Loucy (cell line): ENCODE data around the gene SMS.

Source experiments
- H2AFZ ChIP-seq: fragments of 200-600 bp; sonication (generic); 2 replicates; pipeline ENCODE4 v1.6.0; 2016; ENCODE audit warnings: antibody characterized with exemption, mild to moderate bottlenecking, low read length, moderate library complexity
- H3F3A ChIP-seq: fragments of 200-600 bp; 2 replicates; pipeline ENCODE4 v1.6.0; 2016; ENCODE audit warnings: antibody characterized with exemption, low read depth, mild to moderate bottlenecking
- H3K27me3 ChIP-seq: fragments of 200-600 bp; sonication (generic); 2 replicates; pipeline ENCODE4 v1.6.1; 2014; ENCODE audit warnings: low read length, mild to moderate bottlenecking; ENCODE audit not compliant: insufficient read depth, poor library complexity, severe bottlenecking
- H3K36me3 ChIP-seq: fragments of 200-600 bp; sonication (generic); 2 replicates; pipeline ENCODE4 v1.6.1; 2016; ENCODE audit warnings: low read length; ENCODE audit not compliant: insufficient read depth
- H3K4me1 ChIP-seq: fragments of 200-600 bp; sonication (generic); 2 replicates; pipeline ENCODE4 v1.5.1; 2014; ENCODE audit warnings: low read length, mild to moderate bottlenecking; ENCODE audit not compliant: insufficient read depth, poor library complexity, severe bottlenecking
- H3K4me2 ChIP-seq: fragments of 200-600 bp; sonication (generic); 2 replicates; pipeline ENCODE4 v1.6.0; 2014; ENCODE audit warnings: antibody characterized with exemption, low read length, low read depth, mild to moderate bottlenecking; ENCODE audit not compliant: poor library complexity, severe bottlenecking
- H3K4me3 ChIP-seq: fragments of 200-600 bp; sonication (generic); 2 replicates; pipeline ENCODE4 v1.5.1; 2014; ENCODE audit warnings: low read length, mild to moderate bottlenecking, mixed read lengths; ENCODE audit not compliant: poor library complexity, severe bottlenecking
- H3K79me2 ChIP-seq: fragments of 200-600 bp; sonication (generic); 2 replicates; pipeline ENCODE4 v1.6.1; 2014; ENCODE audit warnings: low read length; ENCODE audit not compliant: insufficient read depth
- H3K9ac ChIP-seq: fragments of 200-600 bp; sonication (generic); 2 replicates; pipeline ENCODE4 v1.6.0; 2014; ENCODE audit warnings: mild to moderate bottlenecking, low read depth, low read length, moderate library complexity; ENCODE audit not compliant: poor library complexity, severe bottlenecking
- H3K9me2 ChIP-seq: fragments of 200-600 bp; sonication (generic); replicated peaks from 2 replicates; pipeline ENCODE4 v1.6.1; 2016; ENCODE audit warnings: low read depth, low read length, mixed read lengths
- H3K9me3 ChIP-seq: fragments of 200-600 bp; sonication (generic); 2 replicates; pipeline ENCODE4 v1.6.1; 2014; ENCODE audit warnings: mild to moderate bottlenecking, antibody characterized with exemption, low read length, low read depth; ENCODE audit not compliant: insufficient read depth
- H4K20me1 ChIP-seq: fragments of 200-600 bp; sonication (generic); 2 replicates; pipeline ENCODE4 v1.6.0; 2014; ENCODE audit warnings: antibody characterized with exemption, low read length, mild to moderate bottlenecking; ENCODE audit not compliant: insufficient read depth, poor library complexity, severe bottlenecking
- EZH2phosphoT487 ChIP-seq: fragments of 200-600 bp; IDR thresholded peaks from 2 replicates; pipeline ENCODE4 v1.6.1; 2018; ENCODE audit warnings: antibody characterized with exemption, mild to moderate bottlenecking, moderate library complexity, borderline replicate concordance
- TF ChIP-seq, protein P1 (sequence below): fragments of 200-600 bp; sonication (generic); conservative IDR thresholded peaks from 2 replicates; pipeline ENCODE4 v1.5.1; 2014; ENCODE audit warnings: mild to moderate bottlenecking, antibody characterized with exemption, low read length

Gene SMS

DNA sequence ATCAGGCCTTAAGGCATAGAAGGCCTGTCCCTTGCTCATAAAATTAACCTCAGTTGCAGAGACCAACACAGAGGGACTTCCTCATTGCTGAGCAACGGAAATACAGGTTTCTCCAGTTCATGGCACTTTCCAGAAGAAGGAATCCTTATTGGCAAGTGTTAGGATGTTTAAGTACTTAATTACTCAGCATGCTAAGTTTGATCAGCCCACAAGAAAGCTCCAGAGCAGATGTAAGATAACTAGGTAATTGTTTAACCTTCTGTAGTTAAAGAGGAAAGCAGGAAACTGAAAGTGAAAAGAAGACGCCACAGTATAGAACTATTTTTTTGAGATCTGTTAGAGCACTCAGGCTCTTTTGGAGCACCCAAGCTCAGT is 33.5 kb downstream of the SMS start:
- Histone ChIP-seq H2AFZ (no peak overlapping the region), H3K4me1 (no peaks in the 10 kb centered on the region), H3F3A (no peaks in the 10 kb centered on the region), H3K9me2 (no peaks in the 10 kb centered on the region), H3K9me3 (no peaks in the 10 kb centered on the region), H3K79me2 (no peaks in the 10 kb centered on the region), H3K4me2 (no peak overlapping the region), H3K4me3 (no peak overlapping the region), H3K9ac (no peak overlapping the region), H4K20me1 (no peaks in the 10 kb centered on the region), H3K27me3 (no peaks in the 10 kb centered on the region), H3K36me3 (peaks cover 47% of the 10 kb centered on the region; the same call in 1 of the 2 replicates)
- TF ChIP-seq, protein P1, sequence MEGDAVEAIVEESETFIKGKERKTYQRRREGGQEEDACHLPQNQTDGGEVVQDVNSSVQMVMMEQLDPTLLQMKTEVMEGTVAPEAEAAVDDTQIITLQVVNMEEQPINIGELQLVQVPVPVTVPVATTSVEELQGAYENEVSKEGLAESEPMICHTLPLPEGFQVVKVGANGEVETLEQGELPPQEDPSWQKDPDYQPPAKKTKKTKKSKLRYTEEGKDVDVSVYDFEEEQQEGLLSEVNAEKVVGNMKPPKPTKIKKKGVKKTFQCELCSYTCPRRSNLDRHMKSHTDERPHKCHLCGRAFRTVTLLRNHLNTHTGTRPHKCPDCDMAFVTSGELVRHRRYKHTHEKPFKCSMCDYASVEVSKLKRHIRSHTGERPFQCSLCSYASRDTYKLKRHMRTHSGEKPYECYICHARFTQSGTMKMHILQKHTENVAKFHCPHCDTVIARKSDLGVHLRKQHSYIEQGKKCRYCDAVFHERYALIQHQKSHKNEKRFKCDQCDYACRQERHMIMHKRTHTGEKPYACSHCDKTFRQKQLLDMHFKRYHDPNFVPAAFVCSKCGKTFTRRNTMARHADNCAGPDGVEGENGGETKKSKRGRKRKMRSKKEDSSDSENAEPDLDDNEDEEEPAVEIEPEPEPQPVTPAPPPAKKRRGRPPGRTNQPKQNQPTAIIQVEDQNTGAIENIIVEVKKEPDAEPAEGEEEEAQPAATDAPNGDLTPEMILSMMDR = no peak
- no peak for TF ChIP-seq EZH2phosphoT487

GRCh38 chrX:21975242-21975641 is 34.7 kb downstream of the SMS start:
- Histone ChIP-seq H4K20me1 (no peaks in the 10 kb centered on the region), H3K79me2 (no peaks in the 10 kb centered on the region), H3F3A (no peaks in the 10 kb centered on the region), H2AFZ (no peak overlapping the region), H3K9ac (no peak overlapping the region), H3K27me3 (no peaks in the 10 kb centered on the region), H3K36me3 (peaks cover 41% of the 10 kb centered on the region; the same call in 1 of the 2 replicates), H3K4me2 (no peak overlapping the region), H3K9me3 (no peaks in the 10 kb centered on the region), H3K4me1 (no peaks in the 10 kb centered on the region), H3K4me3 (no peak overlapping the region), H3K9me2 (no peaks in the 10 kb centered on the region)
- no peak for TF ChIP-seq EZH2phosphoT487
- TF ChIP-seq, protein P1 = no peak

DNA sequence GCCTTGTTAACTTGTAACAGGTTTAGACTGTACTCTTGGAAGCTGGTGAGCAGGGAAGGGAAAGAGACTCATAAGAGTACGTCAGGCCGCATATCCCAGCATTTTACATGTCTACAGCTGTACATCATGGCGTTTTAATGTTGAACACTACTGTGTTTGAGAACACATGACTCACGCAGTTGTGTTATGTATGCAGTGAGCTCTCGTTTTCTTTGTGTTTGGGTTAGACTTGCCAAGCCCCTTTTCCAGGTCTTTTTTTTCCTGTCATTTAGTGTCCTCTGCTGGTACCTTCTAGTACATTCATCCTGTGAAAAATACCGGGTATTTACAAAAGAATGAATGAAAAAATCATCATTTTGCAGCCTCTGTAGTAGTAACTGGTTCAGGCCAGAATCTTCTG is 35.3 kb downstream of the SMS start:
- no peaks in the 10 kb centered on the region for H3F3A ChIP-seq
- no peaks in the 10 kb centered on the region for H3K27me3 ChIP-seq
- no peak overlapping the region for H3K9ac ChIP-seq
- H4K20me1 ChIP-seq = no peaks in the 10 kb centered on the region
- peaks cover 41% of the 10 kb centered on the region; the same call in 1 of the 2 replicates for H3K36me3 ChIP-seq
- no peak overlapping the region for H2AFZ ChIP-seq
- no peaks in the 10 kb centered on the region for H3K79me2 ChIP-seq
- H3K9me2 ChIP-seq = no peaks in the 10 kb centered on the region
- no peaks in the 10 kb centered on the region for H3K4me1 ChIP-seq
- no peak overlapping the region for H3K4me2 ChIP-seq
- H3K9me3 ChIP-seq = no peaks in the 10 kb centered on the region
- TF ChIP-seq, protein P1 = no peak
- no peak for TF ChIP-seq EZH2phosphoT487
- H3K4me3 ChIP-seq = no peak overlapping the region
